ENCODE results near the gene FUT9.

Gene FUT9

DNA sequence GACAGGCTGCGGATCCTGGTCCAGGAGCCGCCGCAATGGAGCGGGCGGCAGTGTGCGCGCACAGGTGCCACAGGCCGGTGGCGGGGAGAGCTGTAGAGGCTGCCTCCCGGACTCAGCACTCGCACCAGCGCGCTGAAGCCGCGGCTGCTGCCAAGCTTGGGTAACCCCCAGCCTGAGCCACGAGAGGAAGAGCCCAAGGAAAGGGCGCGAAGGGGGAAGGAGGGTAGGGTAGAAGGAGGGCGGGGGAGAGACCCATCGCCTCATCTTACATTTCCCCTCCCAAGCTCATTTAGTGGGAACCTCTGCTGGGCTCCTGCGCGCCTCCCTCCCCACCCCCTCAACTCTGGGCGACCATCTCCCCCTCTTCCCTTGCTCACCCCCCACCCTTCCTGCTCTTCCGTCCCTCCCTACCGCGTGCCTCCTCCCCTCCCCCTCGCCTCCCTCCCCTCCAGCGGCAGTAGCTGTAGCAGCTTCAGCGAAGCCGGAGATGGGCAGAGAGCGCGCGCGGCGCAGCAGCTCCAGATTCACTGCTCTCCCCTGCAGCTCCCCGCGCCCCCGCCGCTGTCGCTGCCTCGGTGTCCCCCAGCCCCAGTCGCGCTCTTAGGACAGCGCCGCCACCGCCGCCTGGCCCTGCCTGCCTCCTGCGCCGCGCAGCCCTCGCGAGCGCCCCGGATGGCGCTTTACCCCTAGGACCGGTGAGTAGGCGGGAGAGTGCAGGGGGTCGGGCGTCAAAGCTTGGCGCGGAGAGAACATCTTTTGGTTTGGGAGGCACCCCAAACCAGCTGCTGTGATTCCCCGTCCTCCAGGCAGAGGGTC is at the start of gene FUT9:
Gene FUT9 (plus strand): TSS at position 457 of the 816 bp plus-strand sequence. CDS start 187,182 bp downstream, outside the sequence.
- H3K4me1 ChIP-seq (ENCODE audit: control insufficient read depth in 1 of 2, insufficient read depth in 2 of 2, low read length in 2 of 2), result no peaks in the 10 kb centered on the region
- H3K9me3 ChIP-seq (ENCODE audit: control insufficient read depth in 1 of 2, low read length in 2 of 2), result no peaks in the 10 kb centered on the region
- no peaks in the 10 kb centered on the region for H3K27me3 ChIP-seq (ENCODE audit: control insufficient read depth in 1 of 2, insufficient read depth in 2 of 2, low read length in 2 of 2)
- no peak within 1 kb of the TSS for H3K4me3 ChIP-seq (ENCODE audit: low read depth in 1 of 2, low read length in 2 of 2)
- no peaks in the 10 kb centered on the region for H3K36me3 ChIP-seq (ENCODE audit: control insufficient read depth in 1 of 2, insufficient read depth in 2 of 2, low read length in 2 of 2)
- H3K9ac ChIP-seq (ENCODE audit: low read depth in 1 of 2, low read length in 2 of 2), result no peak within 1 kb of the TSS
- no peak within 1 kb of the TSS for H3K27ac ChIP-seq (ENCODE audit: low read depth, low read length)

DNA sequence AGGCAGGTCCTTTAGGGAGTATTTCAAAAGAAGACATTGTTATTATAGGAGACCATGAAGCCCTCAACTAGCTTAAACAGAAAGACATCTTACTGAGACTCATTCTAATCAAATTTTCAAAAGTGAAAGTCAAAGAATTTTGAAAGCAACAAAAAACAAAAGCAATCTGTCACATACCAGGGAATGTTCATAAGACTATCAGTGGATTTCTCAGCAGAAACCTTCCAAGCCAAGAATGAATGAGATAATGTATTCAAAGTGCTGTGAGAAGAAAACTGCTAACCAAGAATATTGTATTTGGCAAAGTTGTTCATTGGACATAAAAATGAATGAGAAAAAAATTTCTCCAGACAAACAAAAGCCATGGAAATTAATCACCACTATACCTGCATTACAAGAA is 48.2 kb upstream of the FUT9 start:
- Histone ChIP-seq H3K27me3 (ENCODE audit: control insufficient read depth in 1 of 2, insufficient read depth in 2 of 2, low read length in 2 of 2) (no peaks in the 10 kb centered on the region), H3K9me3 (ENCODE audit: control insufficient read depth in 1 of 2, low read length in 2 of 2) (peaks cover 0 to 3% of the 10 kb centered on the region in 2 donors), H3K36me3 (ENCODE audit: control insufficient read depth in 1 of 2, insufficient read depth in 2 of 2, low read length in 2 of 2) (no peaks in the 10 kb centered on the region), H3K4me1 (ENCODE audit: control insufficient read depth in 1 of 2, insufficient read depth in 2 of 2, low read length in 2 of 2) (no peaks in the 10 kb centered on the region), H3K4me3 (ENCODE audit: low read depth in 1 of 2, low read length in 2 of 2) (no peak overlapping the region), H3K27ac (ENCODE audit: low read depth, low read length) (no peak overlapping the region), H3K9ac (ENCODE audit: low read depth in 1 of 2, low read length in 2 of 2) (no peak overlapping the region)

DNA sequence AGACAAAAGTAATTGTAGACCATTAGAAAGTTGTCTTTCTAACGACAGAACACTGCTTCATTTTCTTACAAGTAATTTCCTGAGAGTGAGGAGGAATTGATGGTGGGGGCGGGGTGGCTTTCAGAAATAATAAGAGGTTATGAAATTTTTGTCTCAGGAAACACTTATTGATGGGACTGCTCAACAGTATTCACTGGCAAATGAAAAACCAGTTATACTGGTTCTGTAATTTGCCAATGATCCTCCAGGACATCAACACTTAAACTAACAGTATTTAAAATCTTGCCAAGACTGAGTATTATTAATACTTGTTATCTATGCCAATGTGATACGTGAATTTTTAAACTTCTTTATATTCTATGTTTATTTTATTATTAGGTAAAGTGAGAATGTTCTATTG is 41.8 kb upstream of the FUT9 start:
- H3K9me3 ChIP-seq (ENCODE audit: control insufficient read depth in 1 of 2, low read length in 2 of 2), result peaks cover 0 to 3% of the 10 kb centered on the region in 2 donors
- H3K27me3 ChIP-seq (ENCODE audit: control insufficient read depth in 1 of 2, insufficient read depth in 2 of 2, low read length in 2 of 2), result no peaks in the 10 kb centered on the region
- H3K9ac ChIP-seq (ENCODE audit: low read depth in 1 of 2, low read length in 2 of 2), result no peak overlapping the region
- H3K4me3 ChIP-seq (ENCODE audit: low read depth in 1 of 2, low read length in 2 of 2), result no peak overlapping the region
- H3K4me1 ChIP-seq (ENCODE audit: control insufficient read depth in 1 of 2, insufficient read depth in 2 of 2, low read length in 2 of 2), result no peaks in the 10 kb centered on the region
- H3K36me3 ChIP-seq (ENCODE audit: control insufficient read depth in 1 of 2, insufficient read depth in 2 of 2, low read length in 2 of 2), result no peaks in the 10 kb centered on the region
- no peak overlapping the region for H3K27ac ChIP-seq (ENCODE audit: low read depth, low read length)

DNA sequence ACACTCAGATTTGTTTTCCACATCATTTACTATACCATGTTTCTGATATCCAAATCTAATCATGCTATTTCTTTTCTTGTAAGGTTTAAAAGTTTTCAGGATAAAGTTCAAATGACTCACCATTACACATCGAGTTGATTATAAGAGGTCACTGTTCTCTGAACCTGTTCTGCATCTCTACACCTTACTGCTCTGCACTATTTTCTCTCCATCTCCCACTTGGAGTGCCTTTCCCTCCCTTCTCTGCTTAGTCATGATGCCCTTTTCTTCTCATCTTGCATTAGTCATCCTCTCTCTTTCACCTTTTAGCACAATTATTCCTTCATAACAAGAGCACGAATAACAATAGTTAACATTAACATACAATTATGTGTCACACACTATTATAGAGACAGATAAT is 37.5 kb upstream of the FUT9 start:
- Histone ChIP-seq H3K36me3 (ENCODE audit: control insufficient read depth in 1 of 2, insufficient read depth in 2 of 2, low read length in 2 of 2) (no peaks in the 10 kb centered on the region), H3K4me3 (ENCODE audit: low read depth in 1 of 2, low read length in 2 of 2) (no peak overlapping the region), H3K4me1 (ENCODE audit: control insufficient read depth in 1 of 2, insufficient read depth in 2 of 2, low read length in 2 of 2) (no peaks in the 10 kb centered on the region), H3K27me3 (ENCODE audit: control insufficient read depth in 1 of 2, insufficient read depth in 2 of 2, low read length in 2 of 2) (no peaks in the 10 kb centered on the region), H3K9ac (ENCODE audit: low read depth in 1 of 2, low read length in 2 of 2) (no peak overlapping the region), H3K27ac (ENCODE audit: low read depth, low read length) (no peak overlapping the region), H3K9me3 (ENCODE audit: control insufficient read depth in 1 of 2, low read length in 2 of 2) (no peaks in the 10 kb centered on the region)

DNA sequence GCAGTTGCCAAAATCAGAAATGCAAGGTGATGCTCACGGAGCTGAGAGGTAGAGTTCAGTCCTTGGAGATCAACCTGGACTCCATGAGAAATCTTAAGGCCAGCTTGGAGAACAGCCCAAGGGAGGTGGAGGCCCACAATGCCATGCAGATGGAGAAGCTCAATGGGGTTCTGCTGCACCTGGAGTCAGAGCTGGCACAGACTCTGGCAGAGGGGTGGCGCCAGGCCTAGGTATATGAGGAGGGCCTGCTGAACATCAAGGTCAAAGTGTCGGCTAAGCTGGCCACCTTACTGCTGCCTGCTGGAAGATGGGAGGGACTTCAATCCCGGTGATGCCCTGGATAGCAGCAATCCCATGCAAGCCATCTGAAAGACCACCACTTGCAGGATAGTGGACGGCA is 23.9 kb upstream of the FUT9 start:
- Histone ChIP-seq H3K4me3 (ENCODE audit: low read depth in 1 of 2, low read length in 2 of 2) (no peak overlapping the region), H3K9ac (ENCODE audit: low read depth in 1 of 2, low read length in 2 of 2) (no peak overlapping the region)

DNA sequence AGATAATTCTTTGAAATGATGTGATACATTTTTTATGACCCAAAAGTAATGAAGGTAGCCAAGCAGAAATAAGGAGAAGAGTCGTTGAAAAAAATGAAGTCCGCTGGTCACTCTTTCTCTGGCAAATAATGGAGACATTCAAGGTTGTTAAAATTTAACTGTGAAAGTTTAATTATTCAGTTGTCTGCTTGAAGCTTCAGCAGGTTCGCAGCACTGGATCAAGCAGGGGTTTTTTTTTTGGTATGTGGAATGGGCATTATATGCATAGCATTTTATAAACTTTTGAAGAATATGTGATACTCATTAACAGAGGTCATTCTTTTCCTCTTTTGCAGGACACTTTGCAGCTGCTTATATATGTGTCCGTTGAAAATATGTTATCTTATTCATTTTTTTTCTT is 21.6 kb upstream of the FUT9 start:
- Histone ChIP-seq H3K4me3 (ENCODE audit: low read depth in 1 of 2, low read length in 2 of 2) (no peak overlapping the region), H3K27me3 (ENCODE audit: control insufficient read depth in 1 of 2, insufficient read depth in 2 of 2, low read length in 2 of 2) (no peaks in the 10 kb centered on the region), H3K9ac (ENCODE audit: low read depth in 1 of 2, low read length in 2 of 2) (no peak overlapping the region)

More for the DNA sequence above, 23.9 kb upstream of the FUT9 start:
- no peak overlapping the region for H3K27ac ChIP-seq (ENCODE audit: low read depth, low read length)
- H3K36me3 ChIP-seq (ENCODE audit: control insufficient read depth in 1 of 2, insufficient read depth in 2 of 2, low read length in 2 of 2), result no peaks in the 10 kb centered on the region
- peaks cover 9 to 12% of the 10 kb centered on the region in 2 donors for H3K9me3 ChIP-seq (ENCODE audit: control insufficient read depth in 1 of 2, low read length in 2 of 2)
- no peaks in the 10 kb centered on the region for H3K27me3 ChIP-seq (ENCODE audit: control insufficient read depth in 1 of 2, insufficient read depth in 2 of 2, low read length in 2 of 2)
- no peaks in the 10 kb centered on the region for H3K4me1 ChIP-seq (ENCODE audit: control insufficient read depth in 1 of 2, insufficient read depth in 2 of 2, low read length in 2 of 2)

DNA sequence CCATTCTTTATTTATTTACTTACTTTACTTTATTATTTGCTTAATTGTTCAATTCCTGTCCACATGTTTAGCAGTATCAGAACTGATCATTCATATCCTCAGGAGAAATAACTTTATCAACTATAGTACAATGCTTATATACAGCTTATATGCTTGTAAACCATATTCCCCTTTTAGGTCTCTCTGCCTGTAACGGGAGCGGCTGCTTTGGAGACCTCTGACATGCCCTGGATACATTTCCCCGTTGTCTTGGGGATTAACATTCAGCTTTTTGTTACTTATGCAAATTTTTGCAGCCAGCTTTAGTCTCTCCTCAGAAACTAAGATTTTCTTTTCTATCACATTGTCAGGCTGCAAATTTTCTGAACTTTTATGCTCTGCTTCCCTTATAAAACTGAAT is 17.6 kb upstream of the FUT9 start:
- Histone ChIP-seq H3K36me3 (ENCODE audit: control insufficient read depth in 1 of 2, insufficient read depth in 2 of 2, low read length in 2 of 2) (no peaks in the 10 kb centered on the region), H3K27ac (ENCODE audit: low read depth, low read length) (no peak overlapping the region), H3K27me3 (ENCODE audit: control insufficient read depth in 1 of 2, insufficient read depth in 2 of 2, low read length in 2 of 2) (no peaks in the 10 kb centered on the region), H3K9me3 (ENCODE audit: control insufficient read depth in 1 of 2, low read length in 2 of 2) (peaks cover 0 to 9% of the 10 kb centered on the region in 2 donors), H3K4me1 (ENCODE audit: control insufficient read depth in 1 of 2, insufficient read depth in 2 of 2, low read length in 2 of 2) (no peaks in the 10 kb centered on the region), H3K9ac (ENCODE audit: low read depth in 1 of 2, low read length in 2 of 2) (no peak overlapping the region), H3K4me3 (ENCODE audit: low read depth in 1 of 2, low read length in 2 of 2) (no peak overlapping the region)

More for the DNA sequence above, 21.6 kb upstream of the FUT9 start:
- Histone ChIP-seq H3K9me3 (ENCODE audit: control insufficient read depth in 1 of 2, low read length in 2 of 2) (peaks cover 9 to 12% of the 10 kb centered on the region in 2 donors), H3K36me3 (ENCODE audit: control insufficient read depth in 1 of 2, insufficient read depth in 2 of 2, low read length in 2 of 2) (no peaks in the 10 kb centered on the region), H3K4me1 (ENCODE audit: control insufficient read depth in 1 of 2, insufficient read depth in 2 of 2, low read length in 2 of 2) (no peaks in the 10 kb centered on the region), H3K27ac (ENCODE audit: low read depth, low read length) (no peak overlapping the region)

DNA sequence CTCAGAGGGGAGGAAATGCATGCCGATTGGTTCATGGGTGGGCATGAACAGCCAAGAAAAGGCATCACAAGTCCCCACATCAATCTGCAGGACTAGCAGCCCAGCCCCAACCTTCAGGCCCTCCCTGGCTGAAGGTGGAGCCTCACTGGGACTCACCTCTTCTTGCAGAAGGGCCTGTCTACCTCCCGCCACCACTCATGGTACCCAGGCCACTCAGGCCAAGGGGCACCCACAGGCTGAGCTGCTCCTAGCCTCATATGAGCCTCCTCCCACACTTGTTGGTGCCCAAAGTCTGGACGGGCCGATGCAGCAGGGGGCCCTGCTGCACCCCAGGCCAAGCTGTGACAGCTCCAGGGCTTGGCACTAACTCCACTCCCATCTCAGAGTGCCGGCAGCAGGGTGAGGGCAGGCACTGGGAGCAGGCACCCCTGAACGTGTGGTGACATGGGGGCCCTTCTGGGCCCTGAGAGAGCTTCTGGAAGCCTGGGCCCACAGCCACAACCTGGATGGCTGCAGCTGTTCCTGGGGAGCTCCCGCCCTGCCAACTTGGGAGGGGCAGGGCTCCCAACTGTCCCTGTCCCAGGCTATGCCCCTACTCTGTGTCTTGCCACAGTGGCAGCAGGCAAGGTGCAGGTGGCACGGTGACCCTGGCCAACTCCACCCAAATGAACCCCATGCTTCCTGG is 13.7 kb upstream of the FUT9 start:
- H3K4me3 ChIP-seq (ENCODE audit: low read depth in 1 of 2, low read length in 2 of 2), result no peak overlapping the region
- no peaks in the 10 kb centered on the region for H3K36me3 ChIP-seq (ENCODE audit: control insufficient read depth in 1 of 2, insufficient read depth in 2 of 2, low read length in 2 of 2)
- no peak overlapping the region for H3K27ac ChIP-seq (ENCODE audit: low read depth, low read length)
- no peaks in the 10 kb centered on the region for H3K27me3 ChIP-seq (ENCODE audit: control insufficient read depth in 1 of 2, insufficient read depth in 2 of 2, low read length in 2 of 2)
- H3K4me1 ChIP-seq (ENCODE audit: control insufficient read depth in 1 of 2, insufficient read depth in 2 of 2, low read length in 2 of 2), result no peaks in the 10 kb centered on the region
- H3K9ac ChIP-seq (ENCODE audit: low read depth in 1 of 2, low read length in 2 of 2), result no peak overlapping the region
- H3K9me3 ChIP-seq (ENCODE audit: control insufficient read depth in 1 of 2, low read length in 2 of 2), result peaks cover 0 to 9% of the 10 kb centered on the region in 2 donors

DNA sequence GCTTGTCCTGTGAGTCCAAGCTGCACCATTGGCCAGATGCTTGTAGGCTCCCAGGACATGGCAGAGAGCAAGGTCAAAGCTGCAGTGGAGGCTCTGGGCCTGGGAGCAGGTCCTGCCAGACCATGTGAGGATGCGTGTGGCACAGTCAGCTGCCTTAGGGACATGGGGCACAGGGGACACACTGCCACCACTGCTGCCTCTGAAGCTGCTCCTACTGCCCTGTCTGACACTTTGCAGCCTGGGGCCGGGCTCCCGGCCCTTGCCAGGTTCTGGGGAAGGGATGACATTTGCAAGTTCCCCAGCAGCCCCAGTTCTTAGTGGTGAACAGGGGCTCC is 13.2 kb upstream of the FUT9 start:
- no peak overlapping the region for H3K27ac ChIP-seq (ENCODE audit: low read depth, low read length)
- H3K4me1 ChIP-seq (ENCODE audit: control insufficient read depth in 1 of 2, insufficient read depth in 2 of 2, low read length in 2 of 2), result no peaks in the 10 kb centered on the region
- no peaks in the 10 kb centered on the region for H3K27me3 ChIP-seq (ENCODE audit: control insufficient read depth in 1 of 2, insufficient read depth in 2 of 2, low read length in 2 of 2)
- H3K36me3 ChIP-seq (ENCODE audit: control insufficient read depth in 1 of 2, insufficient read depth in 2 of 2, low read length in 2 of 2), result no peaks in the 10 kb centered on the region
- no peak overlapping the region for H3K4me3 ChIP-seq (ENCODE audit: low read depth in 1 of 2, low read length in 2 of 2)
- H3K9ac ChIP-seq (ENCODE audit: low read depth in 1 of 2, low read length in 2 of 2), result no peak overlapping the region
- peaks cover 0 to 9% of the 10 kb centered on the region in 2 donors for H3K9me3 ChIP-seq (ENCODE audit: control insufficient read depth in 1 of 2, low read length in 2 of 2)

DNA sequence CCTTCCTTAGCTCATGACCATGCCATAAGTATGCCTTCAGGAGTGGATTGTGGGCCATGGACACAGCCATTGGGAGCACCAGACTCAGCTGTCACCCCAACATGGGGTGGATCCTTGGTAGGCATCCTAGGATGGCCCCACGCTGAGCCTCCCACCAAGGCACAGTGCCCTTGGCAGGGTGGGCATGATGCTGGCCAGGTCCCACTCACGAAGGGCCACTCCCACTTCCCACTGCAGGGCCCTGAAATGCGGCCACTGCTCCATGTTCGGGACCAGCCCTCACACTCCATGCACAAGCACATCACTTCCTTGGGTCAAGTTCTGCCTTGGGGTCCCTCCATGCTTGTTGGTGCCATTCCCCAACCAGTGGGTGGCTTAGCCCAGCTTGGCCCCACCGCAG is 12.9 kb upstream of the FUT9 start:
- no peak overlapping the region for H3K4me3 ChIP-seq (ENCODE audit: low read depth in 1 of 2, low read length in 2 of 2)
- no peak overlapping the region for H3K27ac ChIP-seq (ENCODE audit: low read depth, low read length)
- no peaks in the 10 kb centered on the region for H3K4me1 ChIP-seq (ENCODE audit: control insufficient read depth in 1 of 2, insufficient read depth in 2 of 2, low read length in 2 of 2)
- no peak overlapping the region for H3K9ac ChIP-seq (ENCODE audit: low read depth in 1 of 2, low read length in 2 of 2)
- peaks cover 0 to 9% of the 10 kb centered on the region in 2 donors for H3K9me3 ChIP-seq (ENCODE audit: control insufficient read depth in 1 of 2, low read length in 2 of 2)
- H3K36me3 ChIP-seq (ENCODE audit: control insufficient read depth in 1 of 2, insufficient read depth in 2 of 2, low read length in 2 of 2), result no peaks in the 10 kb centered on the region
- H3K27me3 ChIP-seq (ENCODE audit: control insufficient read depth in 1 of 2, insufficient read depth in 2 of 2, low read length in 2 of 2), result no peaks in the 10 kb centered on the region

Measured in duodenal mucosa (tissue), 2 donors.